GM10266 (cell line): ENCODE data around the gene PGGT1B.

Experiments
- DNase-seq: peaks from one replicate; pipeline ENCODE4 v3.0.0; 2012; ENCODE audit errors: extremely low spot score
- TF ChIP-seq, protein P1 (sequence below): IDR thresholded peaks from 2 replicates; pipeline ENCODE4 v1.5.1; 2012; ENCODE audit warnings: mild to moderate bottlenecking, low read depth; ENCODE audit not compliant: control insufficient read depth, insufficient read depth; ENCODE audit errors: missing control alignments

Gene PGGT1B

DNA sequence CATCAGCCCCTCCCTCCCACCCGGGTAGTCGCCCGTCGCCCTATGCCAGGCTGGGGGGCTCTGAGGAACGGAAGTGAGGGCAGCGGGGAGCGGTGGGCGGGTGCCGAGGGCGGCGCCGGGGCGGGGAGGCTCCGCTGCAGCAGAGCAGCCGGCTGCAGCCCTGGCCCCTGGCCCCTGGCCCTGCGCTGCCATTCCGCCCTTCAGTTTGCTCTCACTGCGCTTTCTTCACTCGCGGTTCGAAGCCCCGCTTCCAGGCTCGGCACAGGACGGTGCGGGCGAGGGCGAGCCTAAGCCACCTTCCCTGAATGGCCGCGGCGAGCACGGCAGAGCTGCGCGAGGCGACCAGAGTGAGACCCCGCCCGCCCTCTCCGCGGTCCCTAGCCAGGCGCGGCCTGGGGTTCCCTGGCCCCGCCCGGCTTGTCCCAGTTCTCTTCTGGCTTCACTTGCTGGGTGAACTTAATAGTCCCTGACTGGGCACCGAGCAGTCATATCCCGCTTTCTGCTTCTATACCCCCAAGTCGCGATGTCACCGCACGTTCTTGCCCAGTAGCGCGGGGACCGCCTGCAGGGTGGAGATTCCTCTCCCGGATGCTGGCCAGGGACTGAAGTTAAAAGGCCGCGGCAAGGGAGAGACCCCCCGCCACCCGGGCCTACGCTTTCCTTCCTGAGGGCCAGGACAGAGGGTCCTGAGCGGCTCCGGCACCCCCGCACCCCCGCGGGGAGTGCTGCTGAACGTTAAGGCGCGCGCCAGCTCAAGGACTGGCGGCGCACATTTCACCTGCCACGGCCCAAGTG is 92.3 kb downstream of the PGGT1B start:
- TF ChIP-seq, protein P1, sequence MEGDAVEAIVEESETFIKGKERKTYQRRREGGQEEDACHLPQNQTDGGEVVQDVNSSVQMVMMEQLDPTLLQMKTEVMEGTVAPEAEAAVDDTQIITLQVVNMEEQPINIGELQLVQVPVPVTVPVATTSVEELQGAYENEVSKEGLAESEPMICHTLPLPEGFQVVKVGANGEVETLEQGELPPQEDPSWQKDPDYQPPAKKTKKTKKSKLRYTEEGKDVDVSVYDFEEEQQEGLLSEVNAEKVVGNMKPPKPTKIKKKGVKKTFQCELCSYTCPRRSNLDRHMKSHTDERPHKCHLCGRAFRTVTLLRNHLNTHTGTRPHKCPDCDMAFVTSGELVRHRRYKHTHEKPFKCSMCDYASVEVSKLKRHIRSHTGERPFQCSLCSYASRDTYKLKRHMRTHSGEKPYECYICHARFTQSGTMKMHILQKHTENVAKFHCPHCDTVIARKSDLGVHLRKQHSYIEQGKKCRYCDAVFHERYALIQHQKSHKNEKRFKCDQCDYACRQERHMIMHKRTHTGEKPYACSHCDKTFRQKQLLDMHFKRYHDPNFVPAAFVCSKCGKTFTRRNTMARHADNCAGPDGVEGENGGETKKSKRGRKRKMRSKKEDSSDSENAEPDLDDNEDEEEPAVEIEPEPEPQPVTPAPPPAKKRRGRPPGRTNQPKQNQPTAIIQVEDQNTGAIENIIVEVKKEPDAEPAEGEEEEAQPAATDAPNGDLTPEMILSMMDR = no peak
- no peak for DNase-seq

DNA sequence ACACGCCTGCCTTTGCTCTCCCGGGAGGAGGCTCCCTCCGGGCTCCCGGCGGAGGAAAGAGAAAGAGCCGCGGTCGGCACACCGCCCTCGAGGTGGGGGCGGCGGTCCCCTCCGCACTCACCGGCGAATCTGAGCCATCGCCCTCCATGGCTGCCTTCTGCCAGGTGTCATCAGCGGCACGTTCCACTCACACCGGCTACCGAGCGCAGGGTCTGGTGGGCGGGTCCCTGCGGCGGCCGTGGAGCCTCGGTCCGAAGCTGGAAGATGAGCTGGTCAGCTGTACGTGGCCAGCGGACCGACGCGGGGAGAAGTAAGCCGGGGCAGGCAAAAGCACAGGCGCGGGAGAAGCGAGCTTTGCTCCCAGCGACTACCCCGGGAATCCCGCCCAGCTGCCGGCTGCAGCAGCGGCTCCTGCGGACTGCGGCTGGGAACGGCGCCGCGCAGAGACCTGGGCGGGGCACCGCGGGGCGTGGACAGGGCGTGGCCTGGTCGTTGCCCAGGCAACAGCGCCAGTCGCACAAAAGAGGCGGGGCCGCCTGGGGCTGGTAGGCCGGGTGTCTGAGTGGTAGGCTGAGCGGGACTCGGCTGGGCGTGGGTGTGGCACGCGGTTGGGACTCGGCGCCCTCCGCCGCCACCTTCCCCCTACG is 93.1 kb downstream of the PGGT1B start, which contains the start of gene TRIM36:
Gene TRIM36, minus strand, starts transcription at position 422 of the 647 bp plus-strand sequence. Its CDS starts 274 bp downstream, at position 148.
- TF ChIP-seq, protein P1 = peak; percentile 30
- peak; percentile 95 for DNase-seq

DNA sequence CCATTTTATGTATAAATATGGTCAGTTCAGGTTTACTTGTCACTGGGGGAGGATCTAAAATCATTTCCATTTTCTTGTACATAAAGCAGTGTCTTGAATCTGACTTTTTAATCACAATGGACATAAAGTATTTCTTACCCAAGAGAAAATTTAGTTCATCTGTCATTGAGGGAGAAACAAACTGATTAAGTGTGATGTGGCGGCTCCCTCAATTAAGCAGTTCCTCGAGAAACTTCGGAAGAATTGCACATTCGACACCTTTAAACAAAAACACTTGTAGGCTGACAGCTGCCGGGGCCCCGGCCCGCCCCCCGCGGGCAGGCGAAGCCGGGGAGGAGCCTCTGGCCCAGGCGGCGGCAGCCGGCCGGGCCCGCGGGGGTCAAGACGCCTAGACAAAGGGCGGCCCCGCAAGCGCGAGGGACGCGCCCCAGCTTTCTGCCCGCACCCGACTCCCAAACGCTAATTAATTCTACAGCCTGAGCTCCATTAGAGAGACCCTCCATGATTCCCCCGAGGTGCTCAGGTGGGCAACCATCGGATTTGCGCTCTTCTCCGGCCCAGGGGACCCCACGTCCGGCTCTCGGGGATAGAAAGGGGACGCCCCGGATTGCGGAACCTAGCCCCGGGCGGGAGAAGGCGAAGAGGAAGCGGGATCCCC is 93.7 kb downstream of the PGGT1B start:
- TF ChIP-seq, protein P1 = no peak
- no peak for DNase-seq

DNA sequence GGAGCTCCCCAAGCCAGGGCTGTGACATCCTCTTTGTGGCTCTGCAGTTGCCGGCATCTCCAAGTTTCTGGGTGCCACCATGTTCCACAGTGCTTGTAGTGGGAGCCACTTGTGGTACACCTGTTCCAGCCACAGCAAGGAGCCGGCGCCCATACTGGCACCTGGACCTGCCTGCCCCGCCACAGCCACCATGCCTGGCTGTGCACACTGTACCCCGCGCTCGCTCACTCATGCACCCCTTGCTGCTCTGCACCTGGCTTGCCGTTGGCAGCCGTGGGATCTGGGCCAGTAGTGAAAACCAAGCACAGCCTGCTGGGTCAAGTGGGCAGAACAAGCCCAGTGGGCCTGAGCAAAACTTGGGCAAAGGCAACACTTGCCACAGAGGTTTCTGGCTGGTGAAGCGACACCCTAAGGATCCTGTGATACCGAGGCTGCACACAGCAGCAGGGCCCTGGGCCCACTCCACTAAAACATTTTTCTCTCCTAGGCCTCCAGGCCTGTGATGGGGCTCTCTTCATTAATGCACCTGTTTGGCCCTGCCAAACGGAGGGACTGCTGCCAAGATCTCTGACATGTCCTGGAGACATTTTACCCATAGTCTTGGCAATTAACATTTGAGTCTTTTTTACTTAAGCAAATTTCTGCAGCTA is 95.8 kb downstream of the PGGT1B start:
- DNase-seq = no peak
- TF ChIP-seq, protein P1 = no peak

DNA sequence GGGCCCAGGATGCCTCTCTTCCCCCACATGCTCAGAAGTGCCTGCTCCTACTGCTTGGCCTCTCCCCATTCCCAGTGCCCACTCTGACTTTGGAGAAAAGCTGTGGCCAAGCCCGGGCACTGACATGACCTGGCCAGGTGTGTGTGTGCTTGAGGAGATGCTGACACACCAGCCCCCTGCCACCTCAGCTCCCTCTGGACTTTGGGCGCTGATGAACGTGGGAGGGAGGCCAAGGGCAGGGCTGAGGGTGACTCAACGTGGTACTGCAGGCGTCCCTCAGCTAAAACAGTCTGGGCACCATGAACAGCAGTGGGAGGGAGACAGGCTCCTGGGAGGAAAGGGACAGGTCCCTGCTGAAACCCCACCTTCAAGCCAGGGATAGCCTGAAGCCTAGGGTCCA is 96.9 kb downstream of the PGGT1B start:
- DNase-seq = no peak
- TF ChIP-seq, protein P1 = no peak

DNA sequence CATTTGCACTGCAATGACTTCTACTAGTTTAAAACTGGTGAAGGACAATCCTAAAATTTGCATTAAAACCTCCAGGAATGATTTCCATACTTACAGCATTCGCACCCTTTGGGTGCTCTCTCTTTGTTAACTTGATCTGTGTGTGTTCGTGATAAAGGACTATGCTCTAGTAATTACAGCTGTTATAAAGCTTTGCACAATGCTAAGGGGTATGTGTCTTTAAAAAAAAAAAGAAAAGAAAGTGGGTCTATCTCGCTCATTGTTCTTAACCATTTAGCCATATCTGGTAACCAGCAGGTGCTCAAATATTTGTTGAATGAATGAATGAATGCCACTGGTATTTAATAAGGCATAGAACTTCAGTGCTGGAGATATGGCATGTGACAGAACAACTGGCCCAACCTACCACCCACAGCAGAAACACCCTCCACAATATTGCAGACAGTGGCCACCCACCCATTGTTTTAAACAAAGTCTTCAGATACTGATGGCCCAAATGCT is 101.7 kb downstream of the PGGT1B start:
- TF ChIP-seq, protein P1 = no peak
- DNase-seq = no peak
